Small intestine (tissue), 7 donors: Measurements from ENCODE around the gene RAMP3. TPM values are rescaled to one million over a fixed set of nuclear protein-coding genes. Genes with fewer than 3 reads are reported as not detected.
"Not testable (repeated sequence)": the region's sequence is repeated elsewhere in the genome, so short reads cannot be mapped to it uniquely, and the experiment has no call there.

Source experiments
- DNase-seq, 2 donors: peaks; one replicate each; pipeline versions ENCODE4 v3.0.0 to v3.0.0-alpha.2; 2013
- FAIRE-seq: peaks from 2 replicates; lab custom pipeline; 2012; peaks lifted over from hg19 to GRCh38; lab: Jason Lieb, UNC
- H3K27ac ChIP-seq, 3 donors: one replicate each; pipeline ENCODE4 v1.5.1; 2013; ENCODE audit warnings: low read length in 2 of 3, mild to moderate bottlenecking in 2 of 3, control low read depth in 1 of 3, inconsistent platforms in 1 of 3, low read depth in 1 of 3, moderate library complexity in 1 of 3
- H3K27me3 ChIP-seq, 3 donors: one replicate each; pipeline ENCODE4 v1.6.1; 2013; ENCODE audit warnings: low read length in 3 of 3, inconsistent platforms in 1 of 3; ENCODE audit not compliant: control insufficient read depth in 3 of 3, insufficient read depth in 3 of 3
- H3K36me3 ChIP-seq, 3 donors: one replicate each; pipeline ENCODE4 v1.6.1; 2013; ENCODE audit warnings: low read length in 3 of 3, inconsistent platforms in 1 of 3, low read depth in 1 of 3, mild to moderate bottlenecking in 1 of 3, moderate library complexity in 1 of 3; ENCODE audit not compliant: control insufficient read depth in 3 of 3, insufficient read depth in 2 of 3
- H3K4me1 ChIP-seq, 3 donors: one replicate each; pipeline ENCODE4 v1.6.1; 2013; ENCODE audit warnings: low read length in 2 of 3, inconsistent platforms in 1 of 3, low read depth in 1 of 3, mild to moderate bottlenecking in 1 of 3, moderate library complexity in 1 of 3; ENCODE audit not compliant: control insufficient read depth in 3 of 3, insufficient read depth in 2 of 3
- H3K4me3 ChIP-seq, 3 donors: one replicate each; pipeline ENCODE4 v1.5.1; 2013; ENCODE audit warnings: low read length in 3 of 3, control low read depth in 1 of 3, inconsistent platforms in 1 of 3, low read depth in 1 of 3, mild to moderate bottlenecking in 1 of 3, moderate library complexity in 1 of 3
- H3K9me3 ChIP-seq, 2 donors: one replicate each; pipeline ENCODE4 v1.6.1; 2013; ENCODE audit warnings: low read depth in 1 of 2, low read length in 1 of 2; ENCODE audit not compliant: control insufficient read depth in 2 of 2, insufficient read depth in 1 of 2
- WGBS, 3 donors: extraction: QIAGEN DNeasy Blood & Tissue Kit; methylation state at CpG; one replicate each; pipeline ENCODE4 v1.1.7; 2013; 5-methylcytosine and 5-hydroxymethylcytosine counted together
- polyA plus RNA-seq, 4 donors: library from polyadenylated mRNA; stranded (reverse) in 3 of 4; unstranded in 1 of 4; fragments of 200-250 nt in 3 of 4; fragments of 120-200 nt in 1 of 4; gene quantifications; one replicate each; pipeline versions ENCODE4 v1.2.1 to v1.2.3, GENCODE V29; 2013
- donor health status: healthy with polysubstance abuse.
- donor health status: control.
- donor health status: control.
- donor health status: Bipolar disorder and iron deficiency.
- donor health status: healthy.

Gene RAMP3
- polyA plus RNA-seq, 4 donors, result 0.67 to 48.6 (median 4.1) TPM

DNA sequence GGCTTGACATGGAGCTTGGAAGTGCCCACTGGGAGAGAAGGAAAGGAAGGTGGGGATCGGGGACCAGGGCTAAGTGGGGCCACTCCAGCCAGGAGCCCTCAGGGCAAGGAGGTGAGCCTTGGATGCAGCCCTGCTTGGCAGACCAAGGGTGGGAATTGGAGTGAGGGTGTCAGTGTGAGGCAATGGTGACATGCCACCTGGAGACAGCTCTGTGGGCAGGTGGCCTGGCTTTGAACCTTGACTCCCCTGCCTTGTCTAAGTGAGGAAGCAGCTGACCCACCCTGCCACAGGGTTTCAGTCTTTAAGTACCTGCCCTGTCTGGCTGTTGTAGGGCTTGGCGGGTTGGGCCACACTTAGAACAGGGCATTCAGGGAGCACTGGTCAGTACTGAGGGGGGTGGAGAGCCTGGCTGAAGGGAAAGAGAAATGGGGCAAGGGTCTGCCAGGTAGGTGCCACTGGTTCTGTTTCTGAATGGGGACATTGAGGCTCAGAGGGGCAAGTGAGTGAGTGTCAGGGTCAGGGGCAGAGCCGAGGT lies 4.8 kb downstream of the RAMP3 start:
- no peak overlapping the region for H3K4me3 ChIP-seq
- DNase-seq (no peak), FAIRE-seq (no peak)
- H3K9me3 ChIP-seq, result peaks cover 0 to 5% of the 10 kb centered on the region in 2 donors
- H3K27me3 ChIP-seq, result peaks cover 0 to 26% (median 3%) of the 10 kb centered on the region in 3 donors
- WGBS, 3 donors, result 67 to 78% (median 71%) methylated on average over 3 of the region's 3 CpGs
- H3K27ac ChIP-seq, result no peak overlapping the region
- H3K4me1 ChIP-seq, result no peaks in the 10 kb centered on the region
- no peaks in the 10 kb centered on the region for H3K36me3 ChIP-seq

DNA sequence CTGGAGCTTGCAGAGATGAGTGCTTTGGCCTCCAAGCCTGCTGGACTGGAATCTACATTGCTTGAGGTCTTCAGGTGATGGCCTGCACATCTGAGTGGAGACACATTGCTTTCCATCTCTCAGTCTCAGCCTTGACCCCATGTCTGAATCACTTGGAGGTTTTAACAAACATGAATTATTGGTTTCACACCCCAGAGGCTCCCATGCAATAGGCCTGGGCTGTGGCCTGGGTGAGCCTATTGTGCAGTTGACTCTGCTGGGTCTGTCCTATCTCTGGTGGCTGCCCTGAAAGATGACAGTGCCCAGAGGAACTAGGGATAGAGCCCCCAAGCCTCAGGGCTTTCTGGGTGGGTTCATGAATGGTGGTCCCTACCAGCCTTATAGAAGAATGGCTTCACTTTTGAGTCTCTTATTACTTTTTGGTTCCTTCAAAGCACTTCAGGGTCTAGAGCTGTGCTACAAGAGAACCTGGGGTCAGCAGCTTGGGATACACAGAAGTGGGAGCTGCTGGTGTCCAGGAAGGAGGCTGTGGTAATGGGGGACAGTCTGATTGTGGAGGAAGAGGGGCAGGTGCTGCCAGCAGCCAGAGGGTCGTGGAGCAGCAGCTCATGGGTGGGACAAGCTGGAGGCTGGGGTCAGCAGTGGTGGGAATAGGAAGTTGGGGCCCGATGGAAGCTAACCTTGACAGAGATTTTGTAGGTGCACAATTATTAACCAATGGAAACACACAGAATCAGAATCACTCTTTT lies 5.5 kb downstream of the RAMP3 start:
- Histone ChIP-seq H3K27ac (no peak overlapping the region), H3K4me1 (no peaks in the 10 kb centered on the region), H3K4me3 (no peak overlapping the region), H3K27me3 (peaks cover 0 to 20% (median 3%) of the 10 kb centered on the region in 3 donors), H3K9me3 (peaks cover 0 to 5% of the 10 kb centered on the region in 2 donors), H3K36me3 (no peaks in the 10 kb centered on the region)
- 52 to 67% (median 53%) methylated on average over 2 of the region's 2 CpGs for WGBS, 3 donors
- DNase-seq (no peak), FAIRE-seq (no peak)

DNA sequence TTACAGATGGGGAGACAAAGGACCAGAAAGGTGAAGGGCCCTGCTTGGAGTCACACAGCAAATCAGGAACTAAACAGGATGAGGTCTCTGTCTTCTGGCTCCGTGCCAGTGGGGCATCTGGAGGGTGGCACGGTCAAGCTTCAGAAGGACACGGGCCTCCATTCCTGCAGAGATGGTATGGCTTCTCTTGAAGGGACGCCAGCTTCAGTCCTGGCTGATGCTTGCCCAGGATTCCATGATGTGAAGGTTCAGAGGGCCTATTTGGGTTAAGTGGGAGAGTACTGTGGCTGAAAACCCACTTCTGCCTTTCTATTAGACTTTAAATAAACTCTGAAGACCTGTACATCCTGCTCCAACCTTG lies 6.1 kb downstream of the RAMP3 start:
- H3K36me3 ChIP-seq, result no peaks in the 10 kb centered on the region
- no peak overlapping the region for H3K27ac ChIP-seq
- H3K27me3 ChIP-seq, result peaks cover 0 to 15% (median under 1%) of the 10 kb centered on the region in 3 donors
- no peak for FAIRE-seq
- DNase-seq, result no peak
- H3K9me3 ChIP-seq, result peaks cover 0 to 5% of the 10 kb centered on the region in 2 donors
- no peaks in the 10 kb centered on the region for H3K4me1 ChIP-seq
- WGBS, 3 donors, result 78 to 82% (median 81%) methylated on average over 4 of the region's 4 CpGs
- H3K4me3 ChIP-seq, result no peak overlapping the region

DNA sequence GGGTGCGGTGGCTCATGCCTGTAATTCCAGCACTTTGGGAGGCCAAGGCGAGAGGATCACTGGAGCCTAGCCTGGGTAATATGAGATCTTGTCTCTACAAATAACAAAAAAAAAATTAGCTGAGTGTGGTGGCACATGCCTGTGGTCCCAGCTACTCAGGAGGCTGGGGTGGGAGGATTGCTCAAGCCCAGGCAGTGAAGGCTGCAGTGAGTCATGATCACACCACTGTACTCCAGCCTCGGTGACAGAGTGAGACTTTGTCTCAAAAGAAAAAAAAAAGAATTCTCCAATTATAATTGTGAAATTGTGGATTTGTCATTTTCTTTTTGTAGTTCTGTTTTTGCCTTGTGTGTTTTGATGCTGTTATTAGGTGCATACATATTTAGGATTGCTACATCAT lies 6.7 kb downstream of the RAMP3 start:
- H3K27ac ChIP-seq, H3K4me1 ChIP-seq, H3K4me3 ChIP-seq, H3K27me3 ChIP-seq, H3K9me3 ChIP-seq, DNase-seq, H3K36me3 ChIP-seq, FAIRE-seq: not testable (repeated sequence)
- 66 to 90% (median 80%) methylated on average over 3 of the region's 3 CpGs for WGBS, 3 donors

DNA sequence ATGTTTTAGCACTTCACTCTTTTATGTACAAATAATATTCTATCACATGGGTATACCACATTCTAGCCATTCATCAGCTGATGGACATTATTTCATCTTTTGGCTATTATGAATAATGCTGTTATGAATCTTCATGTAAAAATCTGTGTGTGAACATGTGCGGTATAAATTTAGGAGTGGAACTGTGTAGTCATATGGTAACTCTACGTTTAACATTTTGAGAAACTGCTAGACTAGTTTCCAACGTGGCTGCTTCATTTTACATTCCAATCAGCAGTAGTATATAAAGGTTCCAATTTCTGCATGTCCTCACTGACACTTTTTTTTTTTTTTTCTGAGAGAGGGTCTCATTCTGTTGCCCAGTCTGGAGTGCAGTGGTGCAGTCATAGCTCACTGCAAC lies 8.3 kb downstream of the RAMP3 start:
- Histone ChIP-seq H3K9me3 (peaks cover 0 to 5% of the 10 kb centered on the region in 2 donors), H3K4me3 (no peak overlapping the region), H3K4me1 (no peaks in the 10 kb centered on the region), H3K27me3 (no peaks in the 10 kb centered on the region), H3K36me3 (no peaks in the 10 kb centered on the region), H3K27ac (no peak overlapping the region)
- DNase-seq (no peak), FAIRE-seq (no peak)
- 56 to 71% (median 63%) methylated on average over 3 of the region's 3 CpGs for WGBS, 3 donors

DNA sequence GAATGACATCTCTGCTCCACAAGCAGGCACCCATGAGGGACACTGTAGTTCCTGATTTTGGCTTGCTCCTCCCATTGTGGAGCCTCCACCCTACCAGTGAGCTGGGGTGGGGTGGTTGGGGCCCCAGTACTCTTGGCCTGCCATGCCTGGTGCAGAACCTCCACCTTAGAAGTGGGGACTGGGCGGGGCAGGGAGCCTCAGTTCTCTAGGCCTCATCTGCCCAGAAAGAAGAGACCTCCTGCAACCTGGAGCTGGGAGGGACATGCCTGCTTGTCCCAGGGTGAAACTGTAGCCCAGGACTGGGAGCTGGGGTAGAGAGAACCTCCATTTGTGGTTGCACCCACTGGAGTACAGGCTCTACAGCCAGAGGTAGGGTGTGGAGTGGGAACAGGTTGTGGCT lies 14.4 kb downstream of the RAMP3 start:
- H3K27ac ChIP-seq, result no peak overlapping the region
- H3K9me3 ChIP-seq, result no peaks in the 10 kb centered on the region
- FAIRE-seq (no peak), DNase-seq (no peak)
- no peaks in the 10 kb centered on the region for H3K27me3 ChIP-seq
- no peaks in the 10 kb centered on the region for H3K4me1 ChIP-seq
- H3K36me3 ChIP-seq, result no peaks in the 10 kb centered on the region
- H3K4me3 ChIP-seq, result no peak overlapping the region
- 29 to 100% (median 53%) methylated on average over 1 of the region's 1 CpG for WGBS, 3 donors

DNA sequence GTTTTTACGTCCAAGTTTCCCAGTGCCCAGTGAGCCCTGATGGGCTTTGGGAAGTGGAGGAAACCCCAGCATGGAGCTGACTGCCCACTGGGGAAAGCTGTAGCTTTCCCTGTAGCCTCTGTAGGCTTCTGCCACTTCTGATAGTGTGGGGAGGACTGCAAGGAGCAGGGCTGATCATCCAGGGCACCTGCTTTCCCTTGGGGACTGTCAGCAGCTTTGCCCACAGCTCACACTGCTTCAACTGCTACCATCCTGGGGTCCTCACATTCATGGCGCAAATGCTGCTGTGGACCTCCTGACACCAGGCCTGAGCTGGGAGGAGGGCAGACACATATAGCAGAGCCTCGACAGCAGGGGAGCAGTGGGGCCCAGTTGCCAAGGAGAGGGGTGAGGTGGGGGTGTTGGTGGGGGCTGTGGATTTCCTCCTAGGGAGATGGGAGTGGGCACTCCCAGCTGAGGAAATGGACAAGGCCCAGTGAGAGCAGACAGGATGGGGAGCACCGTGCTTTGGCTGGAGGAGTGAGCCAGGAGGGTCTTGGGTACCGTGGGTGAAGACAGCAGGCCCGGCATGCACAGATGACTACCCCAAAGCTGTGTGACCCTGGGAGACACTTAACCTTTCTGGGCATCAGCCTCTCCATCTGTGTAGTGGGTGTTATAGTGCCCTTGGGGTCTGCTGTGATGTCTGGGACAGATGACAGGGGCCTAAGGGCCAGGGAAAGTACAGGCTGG lies 16.2 kb downstream of the RAMP3 start:
- no peaks in the 10 kb centered on the region for H3K36me3 ChIP-seq
- H3K27me3 ChIP-seq, result no peaks in the 10 kb centered on the region
- DNase-seq, result no peak
- no peak for FAIRE-seq
- WGBS, 3 donors, result 79 to 88% (median 80%) methylated on average over 6 of the region's 6 CpGs
- H3K4me1 ChIP-seq, result no peaks in the 10 kb centered on the region
- H3K27ac ChIP-seq, result no peak overlapping the region
- no peaks in the 10 kb centered on the region for H3K9me3 ChIP-seq
- H3K4me3 ChIP-seq, result no peak overlapping the region

DNA sequence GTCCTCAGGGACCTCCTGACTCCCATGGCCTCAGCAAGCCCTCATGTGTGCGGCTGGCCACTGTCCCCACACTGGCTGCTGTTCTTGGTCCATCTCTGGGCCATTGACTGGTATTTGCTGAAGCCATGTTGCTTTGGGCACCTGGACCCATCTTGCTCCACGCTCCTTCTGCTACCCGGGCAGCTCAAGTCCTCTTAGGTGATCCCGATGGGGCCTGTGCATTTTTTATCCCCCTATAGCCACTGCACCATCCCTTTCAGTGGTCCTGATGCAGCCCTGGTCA lies 16.7 kb downstream of the RAMP3 start:
- DNase-seq (no peak), FAIRE-seq (no peak)
- H3K4me1 ChIP-seq, result no peaks in the 10 kb centered on the region
- H3K4me3 ChIP-seq, result no peak overlapping the region
- H3K27me3 ChIP-seq, result no peaks in the 10 kb centered on the region
- no peaks in the 10 kb centered on the region for H3K9me3 ChIP-seq
- no peak overlapping the region for H3K27ac ChIP-seq
- H3K36me3 ChIP-seq, result no peaks in the 10 kb centered on the region
- WGBS, 3 donors, result 88 to 93% (median 90%) methylated on average over 3 to 4 of the region's 4 CpGs
